Measurements from ENCODE around the gene LCN2.
"Not testable (repeated sequence)": the region's sequence is repeated elsewhere in the genome, so short reads cannot be mapped to it uniquely, and the experiment has no call there.

Gene LCN2

DNA sequence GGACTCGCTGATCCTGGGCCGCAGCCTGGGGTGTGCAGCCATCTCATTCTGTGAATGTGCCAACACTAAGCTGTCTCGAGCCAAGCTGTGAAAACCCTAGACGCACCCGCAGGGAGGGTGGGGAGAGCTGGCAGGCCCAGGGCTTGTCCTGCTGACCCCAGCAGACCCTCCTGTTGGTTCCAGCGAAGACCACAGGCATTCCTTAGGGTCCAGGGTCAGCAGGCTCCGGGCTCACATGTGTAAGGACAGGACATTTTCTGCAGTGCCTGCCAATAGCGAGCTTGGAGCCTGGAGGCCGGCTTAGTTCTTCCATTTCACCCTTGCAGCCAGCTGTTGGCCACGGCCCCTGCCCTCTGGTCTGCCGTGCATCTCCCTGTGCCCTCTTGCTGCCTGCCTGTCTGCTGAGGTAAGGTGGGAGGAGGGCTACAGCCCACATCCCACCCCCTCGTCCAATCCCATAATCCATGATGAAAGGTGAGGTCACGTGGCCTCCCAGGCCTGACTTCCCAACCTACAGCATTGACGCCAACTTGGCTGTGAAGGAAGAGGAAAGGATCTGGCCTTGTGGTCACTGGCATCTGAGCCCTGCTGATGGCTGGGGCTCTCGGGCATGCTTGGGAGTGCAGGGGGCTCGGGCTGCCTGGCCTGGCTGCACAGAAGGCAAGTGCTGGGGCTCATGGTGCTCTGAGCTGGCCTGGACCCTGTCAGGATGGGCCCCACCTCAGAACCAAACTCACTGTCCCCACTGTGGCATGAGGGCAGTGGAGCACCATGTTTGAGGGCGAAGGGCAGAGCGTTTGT lies 41.6 kb upstream of the LCN2 start:
- TF ChIP-seq CTCF (IDR thresholded peaks at IDR 0.05; ENCODE audit: low read depth, low read length, missing control alignments): no peak
- no peak for DNase-seq (ENCODE audit: extremely low read depth, low read depth)
- H3K4me3 ChIP-seq (replicated peaks; ENCODE audit: low read depth, low read length): no peak overlapping the region

GRCh38 chr9:128108269-128109049 lies 40.8 kb upstream of the LCN2 start:
- H3K4me3 ChIP-seq (replicated peaks; ENCODE audit: low read depth, low read length): no peak overlapping the region
- TF ChIP-seq CTCF (IDR thresholded peaks at IDR 0.05; ENCODE audit: low read depth, low read length, missing control alignments): no peak
- DNase-seq (ENCODE audit: extremely low read depth, low read depth): no peak

DNA sequence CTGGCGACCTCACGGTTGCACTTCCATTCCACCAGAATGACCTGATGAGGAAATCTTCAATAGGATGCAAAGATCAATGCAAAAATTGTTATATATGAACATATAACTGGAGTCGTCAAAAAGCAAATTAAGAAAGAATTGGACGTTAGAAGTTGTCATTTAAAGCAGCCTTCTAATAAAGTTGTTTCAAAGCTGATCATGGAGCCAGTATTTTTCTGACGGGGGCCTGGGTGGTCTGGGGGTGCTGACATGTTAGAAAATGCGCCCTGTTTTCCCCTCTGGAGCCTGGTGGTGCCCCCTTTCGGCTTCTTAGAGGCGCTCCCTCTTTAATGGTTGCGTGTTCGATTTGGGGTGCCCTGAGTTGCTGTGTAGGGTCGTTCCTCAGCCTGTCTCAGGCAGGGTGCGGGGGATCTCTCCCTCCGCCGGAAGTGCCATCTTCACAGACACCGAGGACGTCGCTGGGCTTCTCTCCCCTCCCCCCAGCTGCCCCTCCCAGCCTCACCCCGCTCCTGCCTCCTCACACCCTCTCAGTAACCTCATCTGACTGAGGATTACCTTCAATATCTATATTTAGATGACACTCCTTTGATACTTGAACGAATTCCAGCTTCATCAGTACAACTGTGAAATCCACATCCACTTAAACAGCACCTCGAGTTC lies 40.1 kb upstream of the LCN2 start:
- TF ChIP-seq CTCF (IDR thresholded peaks at IDR 0.05; ENCODE audit: low read depth, low read length, missing control alignments): no peak
- no peak overlapping the region for H3K4me3 ChIP-seq (replicated peaks; ENCODE audit: low read depth, low read length)
- DNase-seq (ENCODE audit: extremely low read depth, low read depth): no peak

- not testable (repeated sequence) for DNase-seq (ENCODE audit: extremely low read depth, low read depth); H3K4me3 ChIP-seq (replicated peaks; ENCODE audit: low read depth, low read length)
Observed at GRCh38 chr9:128111726-128112125, 37.5 kb upstream of the LCN2 start.

- DNase-seq (ENCODE audit: extremely low read depth, low read depth): no peak
- TF ChIP-seq CTCF (IDR thresholded peaks at IDR 0.05; ENCODE audit: low read depth, low read length, missing control alignments): no peak
- no peak overlapping the region for H3K4me3 ChIP-seq (replicated peaks; ENCODE audit: low read depth, low read length)
Observed at GRCh38 chr9:128113526-128114325, 35.5 kb upstream of the LCN2 start.

DNA sequence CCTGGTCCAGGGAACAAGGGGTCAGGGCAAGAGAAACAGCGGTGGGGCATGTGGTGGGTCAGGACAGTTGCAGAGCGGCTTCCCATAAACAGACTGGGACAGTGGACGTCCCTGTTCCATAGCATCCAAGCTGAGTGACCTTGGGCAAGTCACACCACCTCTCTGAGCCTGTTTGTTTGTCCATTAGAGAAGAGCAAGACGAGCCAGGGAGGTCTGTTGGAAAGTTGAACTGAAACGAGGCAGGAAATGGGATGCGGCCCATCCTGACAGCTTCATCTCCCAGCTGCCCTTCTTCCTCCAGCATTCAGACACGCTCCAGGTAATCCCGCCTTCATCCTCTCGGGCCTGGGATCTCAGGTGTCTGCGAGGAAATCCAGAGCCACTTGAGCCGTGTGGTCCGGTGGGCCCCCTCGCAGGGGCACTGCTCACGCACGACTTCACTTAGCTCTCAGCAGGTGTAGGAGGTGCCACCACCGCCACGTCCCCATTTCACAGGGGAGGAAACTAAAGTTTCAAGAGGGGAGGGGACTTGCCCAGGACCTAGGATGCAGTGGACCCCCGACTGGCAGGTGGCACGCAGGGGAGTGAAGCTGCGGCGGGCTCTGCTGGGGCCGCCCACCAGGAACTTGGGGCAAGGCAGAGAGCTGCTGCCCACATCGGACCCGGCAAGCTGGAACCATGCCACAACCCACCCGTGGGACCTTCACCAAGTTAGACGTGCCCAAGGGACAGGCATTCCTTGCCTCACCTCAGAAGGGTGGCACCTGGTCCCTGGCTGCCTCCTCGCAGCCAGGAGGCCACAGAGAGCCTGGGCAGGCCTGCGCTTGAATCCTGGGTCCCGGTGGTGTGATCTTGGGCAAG lies 34.7 kb upstream of the LCN2 start:
- H3K4me3 ChIP-seq (replicated peaks; ENCODE audit: low read depth, low read length): no peak overlapping the region
- DNase-seq (ENCODE audit: extremely low read depth, low read depth): no peak
- TF ChIP-seq CTCF (IDR thresholded peaks at IDR 0.05; ENCODE audit: low read depth, low read length, missing control alignments): no peak
